NCI-H69 (cell line): ENCODE results near the gene NLRC5.
"Not testable (repeated sequence)": the region's sequence is repeated elsewhere in the genome, so short reads cannot be mapped to it uniquely, and the experiment has no call there.

Experiments used
- DNase-seq: peaks from one replicate; lab custom pipeline; 2025; lab: John Stamatoyannopoulos, UW

Gene NLRC5

GRCh38 chr16:57071081-57071732, 81.8 kb downstream of the NLRC5 start:
- not testable (repeated sequence) for DNase-seq

GRCh38 chr16:57071831-57072582, 82.7 kb downstream of the NLRC5 start:
- no peak for DNase-seq

- no peak for DNase-seq
Observed at GRCh38 chr16:57072616-57073275, 83.4 kb downstream of the NLRC5 start.

- no peak for DNase-seq
Observed at GRCh38 chr16:57077714-57078113, 88.4 kb downstream of the NLRC5 start.

- DNase-seq = no peak
Observed at GRCh38 chr16:57081744-57082143, 92.4 kb downstream of the NLRC5 start.

- no peak for DNase-seq
Observed at GRCh38 chr16:57082664-57083063, 93.3 kb downstream of the NLRC5 start.

GRCh38 chr16:57083485-57084126, 94.2 kb downstream of the NLRC5 start:
- DNase-seq = no peak

- DNase-seq = peak; percentile 57
Observed at GRCh38 chr16:57084257-57084770, 95.0 kb downstream of the NLRC5 start.

GRCh38 chr16:57084996-57085395, 95.6 kb downstream of the NLRC5 start:
- no peak for DNase-seq

GRCh38 chr16:57087003-57087402, 97.6 kb downstream of the NLRC5 start:
- no peak for DNase-seq

- peak; percentile 86 for DNase-seq
Observed at GRCh38 chr16:57089406-57089805, 100.0 kb downstream of the NLRC5 start.

- DNase-seq = peak; percentile 72
Observed at GRCh38 chr16:57091200-57091974, 102.0 kb downstream of the NLRC5 start.

- peak; percentile 78 for DNase-seq
Observed at GRCh38 chr16:57091975-57092785, 102.8 kb downstream of the NLRC5 start, which contains the start of gene CPNE2. Gene CPNE2 (plus strand): TSS chr16:57092583. CDS start chr16:57110743, 18,160 bp downstream.

- peak; percentile 70 for DNase-seq
Observed at GRCh38 chr16:57092786-57093411, 103.5 kb downstream of the NLRC5 start.

- DNase-seq = peak; percentile 39
Observed at GRCh38 chr16:57093666-57094564, 104.6 kb downstream of the NLRC5 start.

GRCh38 chr16:57094911-57095310, 105.6 kb downstream of the NLRC5 start:
- DNase-seq = no peak

GRCh38 chr16:57096192-57096591, 106.8 kb downstream of the NLRC5 start:
- no peak for DNase-seq

- DNase-seq = no peak
Observed at GRCh38 chr16:57096793-57097192, 107.4 kb downstream of the NLRC5 start.
